ENCODE results near the gene RHOT1.
"Not testable (repeated sequence)": the region's sequence is repeated elsewhere in the genome, so short reads cannot be mapped to it uniquely, and the experiment has no call there.

Gene RHOT1

DNA sequence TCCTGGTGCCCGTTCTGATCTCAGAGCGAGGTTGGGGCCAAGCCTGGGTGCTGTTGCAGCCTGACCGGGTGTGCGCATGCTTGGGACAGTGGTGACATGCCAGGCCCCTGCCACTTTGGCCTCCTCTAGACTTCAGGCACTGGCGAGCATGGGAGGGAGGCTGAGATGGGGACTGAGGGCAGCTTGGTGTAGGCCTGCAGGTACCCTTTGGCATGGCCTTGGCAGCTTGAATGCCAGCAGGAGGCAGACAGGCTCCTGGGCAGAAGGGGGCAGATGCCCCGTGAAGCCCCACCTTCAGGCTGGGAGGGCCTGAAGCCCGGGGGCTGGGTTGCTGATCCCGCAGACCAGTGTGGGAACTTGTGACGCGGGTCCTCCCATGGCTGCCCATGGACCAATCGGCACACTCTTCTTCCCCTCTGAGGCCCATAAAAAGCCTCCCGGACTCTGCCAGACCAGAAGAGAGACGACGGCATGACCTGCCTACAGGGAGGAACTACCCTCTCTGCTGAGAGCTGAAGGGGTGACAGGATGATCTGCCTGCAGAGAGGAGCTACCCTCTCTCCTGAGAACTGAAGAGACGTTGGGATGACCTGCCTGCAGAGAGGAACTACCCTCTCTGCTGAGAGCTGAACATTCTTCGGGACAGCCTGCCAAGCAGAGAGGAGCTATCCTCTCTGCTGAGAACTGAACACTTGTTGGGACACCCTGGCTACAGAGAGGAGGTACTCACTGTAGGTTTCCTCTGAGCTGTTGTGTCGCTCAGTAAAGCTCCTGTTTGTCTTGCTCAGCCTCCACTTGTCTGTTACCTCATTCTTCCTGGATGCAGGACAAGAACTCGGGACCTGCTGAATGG is 17.5 kb downstream of the RHOT1 start:
- no peak for DNase-seq (ENCODE audit: low read depth)

DNA sequence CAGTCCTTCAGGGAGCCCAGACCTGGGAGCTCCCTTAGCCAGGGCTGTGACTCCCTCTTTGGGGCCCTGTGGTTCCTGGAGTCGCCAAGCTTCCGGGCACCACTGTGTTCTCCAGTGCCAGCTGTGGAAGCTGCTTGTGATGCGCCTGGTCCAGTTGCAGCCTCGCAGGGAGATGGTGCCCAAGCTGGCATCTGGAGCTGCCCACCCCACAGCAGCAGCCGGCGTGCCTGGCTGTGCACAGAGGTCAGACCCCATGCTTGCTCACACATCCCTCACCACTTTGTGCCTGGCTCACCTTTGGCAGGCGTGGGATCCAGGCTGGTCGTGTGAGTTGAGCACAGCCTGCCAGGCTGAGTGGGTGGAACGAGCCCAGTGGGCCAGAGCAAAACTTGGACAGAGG is 18.2 kb downstream of the RHOT1 start:
- no peak for DNase-seq (ENCODE audit: low read depth)

- DNase-seq (ENCODE audit: low read depth), result no peak
Measured at GRCh38 chr17:32161029-32161428, 18.7 kb downstream of the RHOT1 start.

GRCh38 chr17:32161506-32162365 is 19.4 kb downstream of the RHOT1 start:
- no peak for DNase-seq (ENCODE audit: low read depth)

GRCh38 chr17:32174889-32175288 is 32.6 kb downstream of the RHOT1 start:
- no peak for DNase-seq (ENCODE audit: low read depth)

- DNase-seq (ENCODE audit: low read depth), result not testable (repeated sequence)
Measured at GRCh38 chr17:32178679-32179078, 36.4 kb downstream of the RHOT1 start.

GRCh38 chr17:32179103-32179502 is 36.8 kb downstream of the RHOT1 start:
- DNase-seq (ENCODE audit: low read depth), result not testable (repeated sequence)

DNA sequence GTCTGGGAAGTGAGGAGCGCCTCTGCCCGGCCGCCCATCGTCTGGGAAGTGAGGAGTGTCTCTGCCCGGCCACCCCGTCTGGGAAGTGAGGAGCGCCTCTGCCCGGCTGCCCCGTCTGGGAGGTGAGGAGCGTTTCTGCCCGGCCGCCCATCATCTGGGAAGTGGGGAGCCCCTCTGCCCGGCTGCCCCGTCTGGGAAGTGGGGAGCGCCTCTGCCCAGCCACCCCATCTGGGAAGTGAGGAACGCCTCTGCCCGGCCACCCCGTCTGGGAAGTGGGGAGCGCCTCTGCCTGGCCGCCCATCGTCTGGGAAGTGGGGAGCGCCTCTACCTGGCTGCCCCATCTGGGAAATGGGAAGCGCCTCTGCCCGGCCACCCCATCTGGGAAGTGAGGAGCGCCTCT is 37.2 kb downstream of the RHOT1 start:
- DNase-seq (ENCODE audit: low read depth), result not testable (repeated sequence)

DNA sequence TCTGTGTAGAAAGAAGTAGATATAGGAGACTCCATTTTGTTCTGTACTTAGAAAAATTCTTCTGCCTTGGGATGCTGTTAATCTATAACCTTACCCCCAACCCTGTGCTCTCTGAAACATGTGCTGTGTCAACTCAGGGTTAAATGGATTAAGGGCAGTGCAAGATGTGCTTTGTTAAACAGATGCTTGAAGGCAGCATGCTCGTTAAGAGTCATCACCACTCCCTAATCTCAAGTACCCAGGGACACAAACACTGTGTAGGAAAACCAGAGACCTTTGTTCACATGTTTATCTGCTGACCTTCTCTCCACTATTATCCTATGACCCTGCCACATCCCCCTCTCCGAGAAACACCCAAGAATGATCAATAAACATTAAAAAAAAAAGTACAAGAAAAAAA is 38.0 kb downstream of the RHOT1 start:
- DNase-seq (ENCODE audit: low read depth), result not testable (repeated sequence)

DNA sequence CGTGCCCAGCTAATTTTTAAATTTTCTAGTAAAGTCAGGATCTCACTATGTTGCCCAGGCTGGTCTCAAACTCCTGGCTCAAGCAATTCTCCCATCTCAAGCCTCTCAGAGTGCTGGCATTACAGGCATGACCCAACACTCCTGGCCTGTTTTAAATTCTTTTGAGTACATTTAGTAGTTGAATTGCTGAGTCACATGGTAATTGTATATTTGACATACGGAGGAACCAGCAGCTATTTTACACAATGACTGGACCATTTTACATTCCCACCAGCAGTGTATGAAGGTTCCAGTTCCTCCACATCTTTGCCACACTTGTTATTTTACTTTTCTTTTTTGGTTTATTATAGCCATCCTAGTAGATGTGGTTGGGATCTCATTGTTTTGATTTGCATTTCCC is 43.6 kb downstream of the RHOT1 start:
- DNase-seq (ENCODE audit: low read depth), result no peak

GRCh38 chr17:32187271-32187670 is 45.0 kb downstream of the RHOT1 start:
- no peak for DNase-seq (ENCODE audit: low read depth)

DNA sequence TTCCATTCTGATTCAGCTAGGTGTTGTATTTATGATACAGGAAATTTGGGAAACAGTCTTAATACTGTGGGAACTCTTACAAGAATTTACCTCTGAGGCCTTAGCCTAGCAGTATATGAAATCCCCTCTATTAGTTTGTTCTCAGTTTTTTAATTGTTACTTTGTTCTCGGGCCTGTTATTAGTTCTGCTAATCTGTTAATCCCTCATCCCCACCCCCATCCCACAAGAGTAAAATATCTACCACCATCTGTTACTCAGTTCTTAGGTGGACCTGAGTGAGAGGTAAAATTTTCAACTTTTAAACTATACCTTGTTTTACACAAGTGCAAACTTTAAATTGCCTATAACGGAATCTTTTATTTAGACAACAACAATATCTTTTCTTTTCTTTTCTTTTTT is 47.0 kb downstream of the RHOT1 start:
- no peak for DNase-seq (ENCODE audit: low read depth)

DNA sequence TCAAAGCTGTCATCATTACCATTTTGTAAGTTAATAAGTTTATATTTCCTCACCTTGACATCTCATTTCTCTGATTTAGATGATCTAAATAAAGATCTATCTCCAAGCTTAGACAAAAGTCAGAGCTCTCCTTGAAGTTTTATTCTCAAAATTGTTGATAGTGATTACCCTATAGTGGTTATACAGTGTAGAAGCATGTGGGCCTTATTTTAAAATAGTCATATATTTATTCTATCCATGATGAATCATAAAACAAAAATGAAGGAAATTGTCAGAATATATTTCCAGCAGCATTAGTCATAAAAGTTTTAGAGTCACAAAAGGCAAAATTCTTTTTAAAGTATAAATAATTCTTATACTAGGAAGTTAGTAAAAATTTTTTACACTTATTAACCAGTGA is 49.0 kb downstream of the RHOT1 start:
- DNase-seq (ENCODE audit: low read depth), result no peak

DNA sequence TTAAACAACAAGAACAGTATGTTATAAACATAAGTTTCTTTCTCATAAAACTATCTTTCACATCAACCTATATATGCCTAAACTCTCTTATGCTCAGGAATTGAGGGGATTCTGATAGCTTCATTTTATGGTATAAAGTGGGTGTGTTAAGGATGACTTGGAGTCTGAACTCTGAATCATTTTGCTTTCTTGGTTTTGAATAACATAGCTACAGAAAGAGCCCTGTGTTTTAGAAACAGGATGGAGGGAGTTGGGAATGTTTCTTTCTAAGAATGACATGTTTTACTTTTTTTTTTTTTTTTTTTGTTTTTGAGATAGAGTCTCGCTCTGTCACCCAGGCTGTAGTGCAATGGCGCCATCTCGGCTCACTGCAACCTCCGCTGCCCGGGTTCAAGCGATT is 50.1 kb downstream of the RHOT1 start:
- no peak for DNase-seq (ENCODE audit: low read depth)

- no peak for DNase-seq (ENCODE audit: low read depth)
Measured at GRCh38 chr17:32197987-32198386, 55.7 kb downstream of the RHOT1 start.

- DNase-seq (ENCODE audit: low read depth), result no peak
Measured at GRCh38 chr17:32206861-32207260, 64.6 kb downstream of the RHOT1 start.

GRCh38 chr17:32208436-32208835 is 66.1 kb downstream of the RHOT1 start:
- DNase-seq (ENCODE audit: low read depth), result no peak

DNA sequence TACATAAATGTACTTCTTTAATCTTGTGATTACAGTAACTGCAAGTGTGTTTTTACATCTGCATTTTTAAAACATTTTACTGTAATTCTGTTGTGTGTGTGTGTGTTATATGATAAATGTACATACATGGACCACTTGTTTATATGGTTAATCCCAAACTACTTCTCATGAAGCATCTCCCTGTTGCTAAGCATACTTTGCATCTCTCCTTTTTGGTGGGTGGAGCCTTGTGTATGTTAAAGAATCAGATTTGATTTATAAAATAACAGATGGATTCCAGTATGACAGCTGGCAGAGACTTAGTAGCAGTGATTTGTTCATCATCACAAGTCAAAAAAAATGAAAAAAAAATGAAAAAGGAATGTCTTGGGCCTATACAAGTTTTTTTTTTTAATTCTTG is 67.3 kb downstream of the RHOT1 start:
- DNase-seq (ENCODE audit: low read depth), result no peak

DNA sequence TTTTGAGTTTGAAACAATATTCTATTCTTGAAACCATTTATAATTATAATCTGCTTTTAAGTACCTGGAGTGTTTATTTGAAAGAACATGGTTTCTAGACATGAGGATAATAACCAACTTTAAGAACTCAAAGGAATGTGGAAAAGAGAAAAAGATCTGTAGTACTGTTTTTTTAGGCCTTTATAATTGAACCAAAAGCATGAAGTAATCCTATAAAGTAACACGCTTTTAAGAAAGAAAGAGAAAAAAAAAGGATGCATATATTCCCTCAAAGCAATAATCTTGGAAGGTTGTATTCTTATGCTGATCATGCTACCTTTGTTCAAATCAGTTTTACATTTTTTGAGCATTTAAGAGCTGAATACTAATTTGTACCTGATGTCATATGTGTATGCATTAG is 69.4 kb downstream of the RHOT1 start:
- DNase-seq (ENCODE audit: low read depth), result no peak

- DNase-seq (ENCODE audit: low read depth), result no peak
Measured at GRCh38 chr17:32215696-32216095, 73.4 kb downstream of the RHOT1 start.

DNA sequence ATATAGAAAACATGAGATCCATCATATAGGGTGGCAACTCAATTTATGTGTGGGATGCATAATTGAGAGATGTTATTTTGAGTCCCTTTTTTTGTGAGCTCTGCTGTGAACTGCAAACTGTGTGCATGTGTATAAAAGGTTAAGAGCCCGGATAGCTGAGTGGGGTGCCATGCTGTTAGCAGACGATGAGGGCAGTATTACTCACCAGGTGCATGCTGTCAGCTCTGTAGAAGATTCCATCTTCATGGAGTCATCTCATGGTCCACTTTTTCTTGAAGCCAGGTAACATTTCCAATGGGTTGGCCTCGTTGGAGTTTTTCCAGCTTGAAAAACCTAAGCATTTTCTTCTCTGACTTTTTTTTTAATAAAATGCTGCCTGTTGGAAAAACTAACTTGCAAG is 80.3 kb downstream of the RHOT1 start:
- no peak for DNase-seq (ENCODE audit: low read depth)

DNA sequence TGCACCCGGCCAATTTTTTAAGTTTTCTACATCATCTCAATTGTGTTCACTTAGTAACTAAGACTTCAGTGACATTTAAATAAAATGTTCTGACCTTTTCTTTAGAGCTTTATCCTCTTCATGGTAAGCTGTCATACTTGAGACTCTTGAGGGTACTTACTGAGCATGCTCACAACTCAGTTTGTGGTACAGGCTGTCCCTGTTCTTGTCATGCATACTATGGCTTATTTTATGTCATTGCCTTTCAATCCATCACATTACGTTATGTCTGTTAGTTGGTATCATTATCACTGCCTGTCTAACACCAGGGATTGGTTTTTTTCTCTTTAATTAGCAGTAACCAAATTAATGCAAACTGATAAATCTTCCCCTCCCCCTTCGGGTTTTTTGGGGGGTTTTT is 81.4 kb downstream of the RHOT1 start:
- DNase-seq (ENCODE audit: low read depth), result no peak

GRCh38 chr17:32226886-32227285 is 84.6 kb downstream of the RHOT1 start:
- DNase-seq (ENCODE audit: low read depth), result no peak

Data from stimulated activated CD8-positive, alpha-beta memory T cell treated with anti-CD3 and anti-CD28 coated beads, Interleukin-4, amount 100 ng/mL, for 24 hours (primary cell).